GM10266 (cell line): ENCODE measurements around the gene SH3BP4.

Experiments
- DNase-seq: peaks from one replicate; pipeline ENCODE4 v3.0.0; 2012; ENCODE audit errors: extremely low spot score
- CTCF ChIP-seq: IDR thresholded peaks from 2 replicates; pipeline ENCODE4 v1.5.1; 2012; ENCODE audit warnings: mild to moderate bottlenecking, low read depth; ENCODE audit not compliant: control insufficient read depth, insufficient read depth; ENCODE audit errors: missing control alignments

Gene SH3BP4

DNA sequence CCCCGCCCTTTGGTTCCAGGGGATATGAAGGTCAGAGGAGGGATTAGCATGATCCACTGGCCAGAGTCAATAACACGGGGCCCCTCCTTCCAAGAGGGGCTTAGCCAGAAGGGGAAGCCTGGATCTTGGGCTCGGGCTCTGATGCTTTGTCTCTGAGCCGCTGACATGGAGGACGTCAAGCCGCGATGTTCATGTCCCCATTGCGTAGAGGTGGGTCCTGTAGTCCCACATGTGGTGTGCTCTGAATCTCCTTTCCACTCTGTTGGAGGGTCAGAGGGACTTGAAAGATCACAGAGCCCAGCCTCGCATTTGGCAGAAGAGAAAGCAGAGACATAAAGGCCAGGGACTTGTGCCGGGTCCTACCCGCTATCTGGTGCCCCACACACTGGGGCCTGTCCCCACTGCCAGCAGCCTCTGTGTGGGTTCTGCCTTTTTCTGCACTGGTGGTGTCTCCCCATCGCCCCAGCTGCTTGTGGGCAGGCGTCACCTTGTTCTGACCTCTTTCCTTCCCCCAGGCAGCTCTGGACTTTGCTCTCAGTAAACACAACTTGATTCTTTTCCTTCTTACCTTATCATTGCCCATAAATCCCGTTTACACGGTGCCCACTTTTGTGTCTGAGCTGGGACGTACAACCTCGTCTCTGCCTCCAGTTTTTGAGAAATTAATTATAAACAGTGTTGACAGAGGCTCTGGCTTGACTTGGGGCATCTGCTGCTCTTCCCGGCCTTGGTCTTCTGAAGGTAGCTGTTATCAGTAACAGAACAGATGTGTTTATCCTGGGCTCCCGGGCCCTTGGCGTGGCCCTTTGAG, 48.8 kb downstream of the SH3BP4 start:
- DNase-seq, result no peak
- no peak for TF ChIP-seq CTCF

GRCh38 chr2:235001237-235002133, 49.7 kb downstream of the SH3BP4 start:
- no peak for TF ChIP-seq CTCF
- no peak for DNase-seq

GRCh38 chr2:235002198-235003095, 50.6 kb downstream of the SH3BP4 start:
- TF ChIP-seq CTCF, result no peak
- DNase-seq, result no peak

DNA sequence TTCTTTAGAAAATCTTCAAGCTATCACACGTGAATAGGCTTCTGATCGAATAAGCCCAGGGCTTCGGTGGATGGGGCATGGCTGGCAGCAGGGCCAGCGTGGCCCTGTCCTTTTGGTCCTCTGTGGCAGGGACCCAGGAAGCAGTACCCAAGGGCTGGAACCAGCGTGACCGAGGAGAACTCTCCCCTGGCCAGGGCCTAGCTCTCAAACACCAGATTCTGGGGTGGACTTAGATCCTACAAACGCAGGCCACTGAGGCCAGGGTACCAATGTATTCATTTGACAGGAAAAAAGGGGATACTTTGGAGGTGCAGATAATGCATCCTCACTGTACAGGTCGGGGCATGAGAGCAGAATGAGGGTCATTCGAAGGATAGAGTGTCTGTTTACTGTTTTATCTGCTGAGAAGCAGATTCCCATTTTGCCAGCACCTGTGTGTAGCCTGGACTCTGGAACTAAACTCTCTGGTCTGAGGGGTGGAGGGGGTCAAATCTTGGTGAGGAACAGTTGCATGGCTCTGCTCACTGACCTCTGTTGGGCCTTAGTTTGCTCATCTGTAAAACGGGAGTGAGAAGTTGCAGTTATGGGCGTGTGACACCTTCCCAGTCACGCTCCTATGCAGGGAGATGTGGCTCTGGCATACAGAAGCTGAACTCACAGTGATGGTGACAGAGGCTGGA, 51.4 kb downstream of the SH3BP4 start:
- no peak for DNase-seq
- no peak for TF ChIP-seq CTCF

DNA sequence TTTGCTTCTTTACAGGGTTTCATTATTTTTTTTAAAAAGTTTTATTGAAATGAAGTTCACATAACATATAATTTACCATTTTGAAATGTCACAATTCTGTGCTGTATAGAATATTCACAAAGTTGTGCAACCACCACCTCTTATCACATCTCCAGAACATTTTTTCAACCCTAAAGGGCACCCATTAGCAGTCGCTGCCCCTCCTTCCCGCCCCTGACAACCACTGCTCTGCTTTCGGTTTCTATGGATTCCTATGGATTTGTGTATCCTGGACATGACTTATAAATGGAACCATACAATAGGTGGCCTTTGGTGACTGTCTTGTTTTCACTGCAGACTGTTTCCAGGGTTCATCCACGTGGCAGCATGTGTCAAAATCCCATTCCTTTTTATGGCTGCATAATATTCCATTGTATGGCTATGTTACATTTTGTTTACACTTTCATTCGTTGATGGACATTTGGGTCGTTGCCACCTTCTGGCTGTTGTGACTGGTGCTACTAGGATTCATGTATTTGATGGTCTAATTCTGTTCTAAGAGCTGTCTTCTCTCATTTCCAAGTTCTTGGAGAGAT, 52.6 kb downstream of the SH3BP4 start:
- DNase-seq, result no peak
- no peak for TF ChIP-seq CTCF

GRCh38 chr2:235005023-235005422, 53.2 kb downstream of the SH3BP4 start:
- TF ChIP-seq CTCF, result no peak
- no peak for DNase-seq
